Spleen (tissue), 11 donors: ENCODE results near the gene LMLN. TPM values are rescaled to one million over a fixed set of nuclear protein-coding genes. Genes with fewer than 3 reads are reported as not detected.

Experiments used
- DNase-seq: peaks from one replicate; pipeline ENCODE4 v3.0.0-alpha.2; 2020
- H3K27ac ChIP-seq, 8 donors: fragments of 200-600 bp; sonication (generic) in 7 of 8; 1 replicate in 4 of 8; 2 replicates in 4 of 8; pipeline versions ENCODE4 v1.5.0 to v1.8.0; 2016 to 2021; ENCODE audit warnings: inconsistent platforms in 4 of 8, mild to moderate bottlenecking in 4 of 8, moderate library complexity in 1 of 8
- H3K27me3 ChIP-seq, 7 donors: fragments of 200-600 bp; sonication (generic) in 6 of 7; replicated peaks in 1 of 7; 1 replicate in 4 of 7; 2 replicates in 3 of 7; pipeline versions ENCODE4 v1.5.0 to v1.8.0; 2016 to 2021; ENCODE audit warnings: inconsistent platforms in 3 of 7, mild to moderate bottlenecking in 1 of 7
- H3K36me3 ChIP-seq, 6 donors: fragments of 200-600 bp; sonication (generic) in 5 of 6; 1 replicate in 4 of 6; 2 replicates in 2 of 6; pipeline versions ENCODE4 v1.5.0 to v1.8.0; 2016 to 2021; ENCODE audit warnings: inconsistent platforms in 2 of 6
- H3K4me1 ChIP-seq, 6 donors: fragments of 200-600 bp; sonication (generic) in 5 of 6; 1 replicate in 3 of 6; 2 replicates in 3 of 6; pipeline versions ENCODE4 v1.5.0 to v1.8.0; 2016 to 2021; ENCODE audit warnings: inconsistent platforms in 3 of 6
- H3K4me3 ChIP-seq, 8 donors: fragments of 200-600 bp; sonication (generic) in 7 of 8; 1 replicate in 4 of 8; 2 replicates in 4 of 8; pipeline versions ENCODE4 v1.5.0 to v1.8.0; 2016 to 2021; ENCODE audit warnings: inconsistent platforms in 4 of 8, mild to moderate bottlenecking in 4 of 8, moderate library complexity in 2 of 8
- H3K9me3 ChIP-seq, 8 donors: fragments of 200-600 bp; sonication (generic) in 7 of 8; 1 replicate in 4 of 8; 2 replicates in 4 of 8; pipeline versions ENCODE4 v1.5.0 to v1.8.0; 2016 to 2021; ENCODE audit warnings: inconsistent platforms in 4 of 8
- POLR2A ChIP-seq, 3 donors: fragments of 450-650 bp; IDR thresholded peaks; one replicate each; pipeline ENCODE4 v1.5.1; 2017; ENCODE audit warnings: antibody characterized with exemption in 3 of 3, mild to moderate bottlenecking in 1 of 3
- POLR2AphosphoS5 ChIP-seq, 3 donors: sonication (generic); formaldehyde crosslinking; IDR thresholded peaks; one replicate each; pipeline ENCODE4 v1.5.1; 2017; ENCODE audit warnings: antibody characterized with exemption in 3 of 3
- WGBS, 5 donors: extraction: QIAGEN DNeasy Blood & Tissue Kit in 3 of 5; methylation state at CpG; one replicate each; pipeline versions ENCODE4 v1.1.5 to v1.1.7; 2013 to 2018; 5-methylcytosine and 5-hydroxymethylcytosine counted together
- intact Hi-C: fragments of 100-400 bp; cut with DNase I; formaldehyde crosslinking; loops from one replicate; pipeline ENCODE4 v1.15.0; 2023; ENCODE audit warnings: low total_unique reads
- polyA plus RNA-seq, 3 donors: library from polyadenylated mRNA; stranded (reverse); fragments of 200-250 nt; gene quantifications; one replicate each; pipeline ENCODE4 v1.2.1, GENCODE V29; 2013
- total RNA-seq, 7 donors: library from RNA; depleted of rRNA in 3 of 7; stranded (reverse); fragments of >200 nt in 3 of 7; fragmentation: NEBNext Ultra II Directional in 4 of 7; extraction: Animal tissue kit (Norgen Biotek cat#: 25700) in 4 of 7; gene quantifications; one replicate each; pipeline versions ENCODE4 v1.1.0 to v1.2.1, GENCODE V29; 2016 to 2021
- TF ChIP-seq, protein P1 (sequence below), 11 experiments: fragments of 200-600 bp in 7 of 11; fragments of 450-650 bp in 4 of 11; sonication (generic) in 4 of 11; IDR thresholded peaks in 8 of 11; conservative IDR thresholded peaks in 3 of 11; 1 replicate in 7 of 11; 2 replicates in 4 of 11; pipeline versions ENCODE4 v1.4.0 to v1.8.0; 2016 to 2021; ENCODE audit warnings: antibody characterized with exemption in 11 of 11, inconsistent platforms in 4 of 11, mild to moderate bottlenecking in 1 of 11
- donor health status: healthy with polysubstance abuse.
- donor health status: DM: no; HTN: no; CAD: no; lungs with moderate emphysema.
- donor health status: DM: no; HTN: no; CAD: no.
- donor health status: Bipolar disorder and iron deficiency.
- donor health status: healthy.
- donor health status: DM: no; HTN: no; CAD: no.
- donor health status: DM: yes; HTN: yes; CAD: no.

Gene LMLN
- total and polyA plus RNA-seq, 10 donors: 0.52 to 5.9 (median 3.2) TPM

DNA sequence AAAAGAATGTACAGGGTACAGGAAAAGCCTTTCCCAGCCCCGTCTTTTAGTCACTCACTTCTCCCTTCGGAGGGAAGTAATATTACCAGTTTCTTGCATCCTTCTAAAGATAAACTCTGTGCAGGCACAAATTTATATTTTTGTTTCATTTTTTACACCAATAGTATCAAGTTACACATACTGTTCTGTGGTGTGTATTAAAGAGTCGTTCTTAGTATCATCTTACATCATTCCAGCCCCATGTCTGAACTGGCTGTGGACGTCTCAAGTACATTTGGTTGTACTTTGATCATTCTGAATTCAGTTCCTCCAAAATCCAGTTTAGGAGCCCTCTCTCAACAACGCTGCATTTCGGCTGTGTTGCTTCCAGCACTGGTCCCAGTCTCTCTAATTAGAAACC, 68.7 kb downstream of the LMLN start:
- no peak overlapping the region for H3K27ac ChIP-seq
- no peaks in the 10 kb centered on the region for H3K27me3 ChIP-seq
- 79 to 89% (median 85%) methylated on average over 6 of the region's 6 CpGs for WGBS, 5 donors
- no peaks in the 10 kb centered on the region for H3K9me3 ChIP-seq
- H3K4me3 ChIP-seq: no peak overlapping the region
- intact Hi-C loops: no loop called here
- TF ChIP-seq POLR2AphosphoS5 (IDR thresholded peaks at IDR 0.05) (no peak), POLR2A (IDR thresholded peaks at IDR 0.05) (no peak)
- TF ChIP-seq, protein P1, sequence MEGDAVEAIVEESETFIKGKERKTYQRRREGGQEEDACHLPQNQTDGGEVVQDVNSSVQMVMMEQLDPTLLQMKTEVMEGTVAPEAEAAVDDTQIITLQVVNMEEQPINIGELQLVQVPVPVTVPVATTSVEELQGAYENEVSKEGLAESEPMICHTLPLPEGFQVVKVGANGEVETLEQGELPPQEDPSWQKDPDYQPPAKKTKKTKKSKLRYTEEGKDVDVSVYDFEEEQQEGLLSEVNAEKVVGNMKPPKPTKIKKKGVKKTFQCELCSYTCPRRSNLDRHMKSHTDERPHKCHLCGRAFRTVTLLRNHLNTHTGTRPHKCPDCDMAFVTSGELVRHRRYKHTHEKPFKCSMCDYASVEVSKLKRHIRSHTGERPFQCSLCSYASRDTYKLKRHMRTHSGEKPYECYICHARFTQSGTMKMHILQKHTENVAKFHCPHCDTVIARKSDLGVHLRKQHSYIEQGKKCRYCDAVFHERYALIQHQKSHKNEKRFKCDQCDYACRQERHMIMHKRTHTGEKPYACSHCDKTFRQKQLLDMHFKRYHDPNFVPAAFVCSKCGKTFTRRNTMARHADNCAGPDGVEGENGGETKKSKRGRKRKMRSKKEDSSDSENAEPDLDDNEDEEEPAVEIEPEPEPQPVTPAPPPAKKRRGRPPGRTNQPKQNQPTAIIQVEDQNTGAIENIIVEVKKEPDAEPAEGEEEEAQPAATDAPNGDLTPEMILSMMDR (IDR thresholded peaks at IDR 0.05 in 8 of 11, conservative IDR thresholded peaks at IDR 0.05 in 3 of 11): no peak
- no peak for DNase-seq
- peaks cover 0 to 11% (median 3%) of the 10 kb centered on the region in 6 donors for H3K36me3 ChIP-seq
- no peaks in the 10 kb centered on the region for H3K4me1 ChIP-seq

DNA sequence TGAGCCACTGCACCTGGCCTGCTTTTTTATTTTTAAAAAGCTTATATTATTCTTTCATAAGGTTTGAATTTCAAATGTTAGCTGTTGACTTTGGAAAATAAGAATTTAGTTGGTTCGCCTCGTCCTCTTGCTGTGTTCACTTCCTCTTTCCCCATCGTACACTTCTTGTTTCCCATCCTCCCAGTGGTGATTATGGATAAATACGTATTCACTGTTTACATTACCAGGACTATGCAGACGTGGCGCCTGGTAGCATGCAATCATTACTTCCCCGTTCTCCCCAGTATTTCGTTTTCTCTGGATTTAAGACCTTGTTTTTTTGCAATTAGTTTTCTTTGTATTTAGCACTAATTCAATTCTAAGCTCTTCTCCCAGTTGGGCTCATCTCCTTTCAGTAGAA, 70.1 kb downstream of the LMLN start:
- WGBS, 5 donors: 43 to 75% (median 66%) methylated on average over 8 of the region's 8 CpGs
- Histone ChIP-seq H3K4me1 (no peaks in the 10 kb centered on the region), H3K27ac (no peak overlapping the region), H3K9me3 (no peaks in the 10 kb centered on the region), H3K4me3 (no peak overlapping the region), H3K27me3 (no peaks in the 10 kb centered on the region), H3K36me3 (peaks cover 0 to 11% (median 3%) of the 10 kb centered on the region in 6 donors)
- TF ChIP-seq POLR2A (IDR thresholded peaks at IDR 0.05): no peak
- no peak for TF ChIP-seq POLR2AphosphoS5 (IDR thresholded peaks at IDR 0.05)
- TF ChIP-seq, protein P1 (IDR thresholded peaks at IDR 0.05 in 8 of 11, conservative IDR thresholded peaks at IDR 0.05 in 3 of 11): no peak
- no peak for DNase-seq
- intact Hi-C loops: no loop called here

DNA sequence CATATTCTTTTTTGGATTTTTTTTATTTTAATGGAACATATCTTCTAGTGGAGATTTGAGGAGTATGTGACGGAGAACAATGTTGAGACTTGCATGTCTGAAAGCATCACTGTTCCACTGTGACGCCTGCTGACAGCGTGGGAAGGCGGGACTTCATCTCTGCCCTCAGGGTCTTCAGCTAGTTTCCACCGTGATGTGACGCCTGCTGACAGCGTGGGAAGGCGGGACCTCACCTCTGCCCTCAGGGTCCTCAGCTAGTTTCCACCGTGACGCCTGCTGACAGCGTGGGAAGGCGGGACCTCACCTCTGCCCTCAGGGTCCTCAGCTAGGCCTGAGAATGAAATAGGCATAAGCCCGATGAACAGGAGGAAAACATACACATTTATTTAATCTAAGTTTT, 70.7 kb downstream of the LMLN start:
- 92 to 95% (median 94%) methylated on average over 13 of the region's 13 CpGs for WGBS, 5 donors
- Histone ChIP-seq H3K27ac (no peak overlapping the region), H3K4me3 (no peak overlapping the region), H3K27me3 (no peaks in the 10 kb centered on the region), H3K36me3 (peaks cover 0 to 6% (median 3%) of the 10 kb centered on the region in 6 donors), H3K9me3 (no peaks in the 10 kb centered on the region), H3K4me1 (no peaks in the 10 kb centered on the region)
- TF ChIP-seq POLR2AphosphoS5 (IDR thresholded peaks at IDR 0.05) (no peak), POLR2A (IDR thresholded peaks at IDR 0.05) (no peak)
- TF ChIP-seq, protein P1 (IDR thresholded peaks at IDR 0.05 in 8 of 11, conservative IDR thresholded peaks at IDR 0.05 in 3 of 11): no peak
- no peak for DNase-seq
- intact Hi-C loops: no loop called here

DNA sequence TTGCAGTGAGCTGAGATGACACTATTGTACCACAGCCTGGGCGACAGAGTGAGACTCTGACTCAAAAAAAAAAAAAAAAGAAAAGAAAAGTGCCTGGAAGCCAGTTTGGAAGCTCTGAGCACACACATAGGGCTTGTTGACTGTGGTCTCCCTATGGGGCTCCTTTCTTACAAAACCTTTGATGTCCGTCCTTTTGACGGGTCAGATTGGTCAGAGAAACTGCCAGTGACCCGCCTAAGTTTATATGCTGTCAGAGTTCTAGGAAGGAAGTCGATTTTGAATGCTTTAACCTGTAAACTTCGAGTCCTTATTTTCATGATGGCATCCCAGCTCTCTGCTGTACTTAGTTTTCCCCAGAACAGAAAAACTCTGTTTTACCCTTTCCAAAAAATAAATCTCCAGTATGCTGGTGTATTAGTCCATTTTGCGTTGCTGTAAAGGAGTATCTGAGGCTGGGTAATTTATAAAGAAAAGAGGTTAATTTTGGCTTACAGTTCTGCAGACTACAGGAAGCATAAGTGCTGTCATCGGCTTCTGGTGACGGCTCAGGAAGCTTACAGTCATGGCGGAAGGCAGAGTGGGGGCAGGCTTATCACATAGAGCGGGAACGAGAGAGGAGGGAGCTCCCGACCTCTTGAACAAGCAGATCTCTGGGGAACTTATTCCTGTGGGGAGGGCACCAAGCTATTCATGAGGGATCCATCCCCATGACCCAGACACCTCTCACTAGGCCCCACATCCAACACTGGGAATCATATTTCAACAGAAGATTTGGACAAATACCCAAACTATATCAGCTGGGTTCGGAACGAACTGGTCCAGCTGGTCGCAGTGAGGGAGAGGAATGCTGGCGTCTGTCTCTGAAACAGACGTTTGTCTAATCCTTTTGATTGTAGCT, 72.3 kb downstream of the LMLN start:
- TF ChIP-seq, protein P1 (IDR thresholded peaks at IDR 0.05 in 8 of 11, conservative IDR thresholded peaks at IDR 0.05 in 3 of 11): no peak
- TF ChIP-seq POLR2AphosphoS5 (IDR thresholded peaks at IDR 0.05): no peak
- no peak for TF ChIP-seq POLR2A (IDR thresholded peaks at IDR 0.05)
- intact Hi-C loops: no loop called here

More for the DNA sequence above, 72.3 kb downstream of the LMLN start:
- DNase-seq: no peak
- Histone ChIP-seq H3K27me3 (no peaks in the 10 kb centered on the region), H3K9me3 (no peaks in the 10 kb centered on the region), H3K36me3 (no peaks in the 10 kb centered on the region), H3K4me1 (no peaks in the 10 kb centered on the region), H3K4me3 (no peak overlapping the region), H3K27ac (no peak overlapping the region)
- WGBS, 5 donors: 62 to 76% (median 66%) methylated on average over 18 of the region's 18 CpGs
